ENCODE results near the gene CHMP1B.
"Not testable (repeated sequence)": the region's sequence is repeated elsewhere in the genome, so short reads cannot be mapped to it uniquely, and the experiment has no call there.

The CHMP1B gene

DNA sequence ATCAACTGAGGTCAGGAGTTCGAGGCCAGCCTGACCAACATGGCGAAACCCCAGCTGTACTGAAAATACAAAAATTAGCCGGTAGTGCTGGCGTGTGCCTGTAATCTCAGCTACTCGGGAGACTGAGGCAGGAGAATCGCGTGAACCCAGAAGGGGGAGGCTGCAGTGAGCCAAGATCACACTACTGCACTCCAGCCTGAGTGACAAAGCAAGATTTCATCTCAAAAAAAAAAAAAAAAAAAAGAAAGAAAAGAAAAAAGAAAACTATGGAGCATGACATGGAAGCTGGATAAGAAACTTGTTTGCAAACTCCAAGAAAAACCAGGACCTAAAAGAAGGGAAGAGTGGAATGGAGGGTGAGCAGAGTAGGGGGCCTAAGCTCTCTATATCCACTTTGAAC lies 1.9 kb upstream of the CHMP1B start:
- H3K4me3 ChIP-seq (ENCODE audit: low read depth, low read length) = no peak overlapping the region

DNA sequence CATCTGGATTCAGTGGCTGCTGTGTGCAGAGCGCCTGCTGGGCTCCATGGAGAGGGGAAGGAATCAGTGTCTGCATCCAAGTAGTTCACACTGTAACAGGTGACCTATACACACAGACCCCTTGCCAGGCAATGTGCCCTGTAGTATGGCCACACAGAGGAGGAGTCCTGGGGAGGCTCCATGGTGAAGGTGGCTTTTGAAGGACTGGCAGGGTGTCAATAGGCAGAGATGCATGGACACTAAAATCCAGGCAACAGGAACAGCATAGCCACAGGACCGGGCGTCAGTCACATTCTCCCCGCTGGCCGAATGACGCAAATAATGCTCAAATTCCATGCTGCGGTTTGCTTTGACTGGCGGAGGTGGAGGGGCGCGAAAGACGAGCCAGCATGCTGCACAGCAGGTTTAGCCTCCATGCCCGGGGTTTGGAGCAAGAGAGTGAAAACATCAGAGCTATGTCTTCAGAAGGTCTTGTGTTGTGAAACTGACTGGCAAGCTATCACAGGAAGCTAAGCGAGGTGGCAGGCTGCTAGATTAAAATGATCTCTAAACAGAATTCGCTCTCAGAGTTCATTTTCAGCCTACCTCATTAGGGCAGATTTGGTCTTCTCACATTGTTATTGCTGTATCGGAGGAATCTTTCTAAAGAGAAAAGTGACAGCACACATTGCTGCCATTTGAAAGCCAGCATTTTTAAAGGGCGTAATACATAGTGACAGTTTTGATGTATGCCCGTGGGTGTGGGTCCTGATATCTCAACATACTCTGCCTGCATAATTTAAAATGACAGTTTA lies 1.2 kb upstream of the CHMP1B start:
- DNase-seq (ENCODE audit: low read depth) = no peak
- peak overlapping the region; percentile 100 for H3K4me3 ChIP-seq (ENCODE audit: low read depth, low read length)
- TF ChIP-seq, protein P1, sequence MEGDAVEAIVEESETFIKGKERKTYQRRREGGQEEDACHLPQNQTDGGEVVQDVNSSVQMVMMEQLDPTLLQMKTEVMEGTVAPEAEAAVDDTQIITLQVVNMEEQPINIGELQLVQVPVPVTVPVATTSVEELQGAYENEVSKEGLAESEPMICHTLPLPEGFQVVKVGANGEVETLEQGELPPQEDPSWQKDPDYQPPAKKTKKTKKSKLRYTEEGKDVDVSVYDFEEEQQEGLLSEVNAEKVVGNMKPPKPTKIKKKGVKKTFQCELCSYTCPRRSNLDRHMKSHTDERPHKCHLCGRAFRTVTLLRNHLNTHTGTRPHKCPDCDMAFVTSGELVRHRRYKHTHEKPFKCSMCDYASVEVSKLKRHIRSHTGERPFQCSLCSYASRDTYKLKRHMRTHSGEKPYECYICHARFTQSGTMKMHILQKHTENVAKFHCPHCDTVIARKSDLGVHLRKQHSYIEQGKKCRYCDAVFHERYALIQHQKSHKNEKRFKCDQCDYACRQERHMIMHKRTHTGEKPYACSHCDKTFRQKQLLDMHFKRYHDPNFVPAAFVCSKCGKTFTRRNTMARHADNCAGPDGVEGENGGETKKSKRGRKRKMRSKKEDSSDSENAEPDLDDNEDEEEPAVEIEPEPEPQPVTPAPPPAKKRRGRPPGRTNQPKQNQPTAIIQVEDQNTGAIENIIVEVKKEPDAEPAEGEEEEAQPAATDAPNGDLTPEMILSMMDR (IDR thresholded peaks at IDR 0.05; ENCODE audit: control insufficient read depth, extremely low read depth, insufficient read depth) = no peak

More for the DNA sequence above, 1.9 kb upstream of the CHMP1B start:
- DNase-seq (ENCODE audit: low read depth) = no peak
- TF ChIP-seq, protein P1 (IDR thresholded peaks at IDR 0.05; ENCODE audit: control insufficient read depth, extremely low read depth, insufficient read depth) = no peak

- TF ChIP-seq, protein P1 (IDR thresholded peaks at IDR 0.05; ENCODE audit: control insufficient read depth, extremely low read depth, insufficient read depth) = no peak
- H3K4me3 ChIP-seq (ENCODE audit: low read depth, low read length) = peak overlapping the region; percentile 100
- no peak for DNase-seq (ENCODE audit: low read depth)
Measured at GRCh38 chr18:11850821-11851145, 430 bp upstream of the CHMP1B start.

DNA sequence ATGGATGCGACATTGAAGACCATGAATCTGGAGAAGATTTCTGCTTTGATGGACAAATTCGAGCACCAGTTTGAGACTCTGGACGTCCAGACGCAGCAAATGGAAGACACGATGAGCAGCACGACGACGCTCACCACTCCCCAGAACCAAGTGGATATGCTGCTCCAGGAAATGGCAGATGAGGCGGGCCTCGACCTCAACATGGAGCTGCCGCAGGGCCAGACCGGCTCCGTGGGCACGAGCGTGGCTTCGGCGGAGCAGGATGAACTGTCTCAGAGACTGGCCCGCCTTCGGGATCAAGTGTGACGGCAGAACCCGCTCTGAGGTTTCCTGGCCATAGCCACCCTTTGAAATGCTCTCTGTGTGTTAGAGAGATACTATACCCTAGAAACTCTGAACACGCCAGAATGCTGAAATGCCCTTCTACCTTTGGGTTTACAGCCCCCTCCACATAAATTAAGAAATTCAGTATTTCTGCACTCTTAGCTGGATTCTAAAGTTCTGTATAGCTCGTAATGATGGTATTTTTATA lies 659 bp downstream of the CHMP1B start:
- TF ChIP-seq, protein P1 (IDR thresholded peaks at IDR 0.05; ENCODE audit: control insufficient read depth, extremely low read depth, insufficient read depth) = no peak
- peak overlapping the region; percentile 100 for H3K4me3 ChIP-seq (ENCODE audit: low read depth, low read length)
- DNase-seq (ENCODE audit: low read depth) = no peak

DNA sequence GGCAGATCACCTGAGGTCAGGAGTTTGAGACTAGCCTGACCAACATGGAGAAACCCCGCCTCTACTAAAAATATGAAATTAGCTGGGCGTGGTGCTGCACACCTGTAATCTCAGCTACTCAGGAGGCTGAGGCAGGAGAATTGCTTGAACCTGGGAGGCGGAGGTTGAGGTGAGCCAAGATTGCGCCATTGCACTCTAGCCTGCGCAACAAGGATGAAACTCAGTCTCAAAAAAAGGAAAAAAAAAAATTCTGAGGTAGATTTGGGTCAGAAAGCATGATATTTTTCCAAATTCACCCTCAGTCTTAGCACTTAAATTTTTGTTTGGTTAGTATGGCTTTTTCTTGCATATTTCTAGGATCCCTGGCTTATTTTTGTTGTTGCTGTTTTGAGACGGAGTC lies 3.3 kb downstream of the CHMP1B start:
- H3K4me3 ChIP-seq (ENCODE audit: low read depth, low read length); DNase-seq (ENCODE audit: low read depth): not testable (repeated sequence)

- TF ChIP-seq, protein P1 (IDR thresholded peaks at IDR 0.05; ENCODE audit: control insufficient read depth, extremely low read depth, insufficient read depth) = no peak
- H3K4me3 ChIP-seq (ENCODE audit: low read depth, low read length) = no peak overlapping the region
- DNase-seq (ENCODE audit: low read depth) = no peak
Measured at GRCh38 chr18:11857177-11857887, 6.1 kb downstream of the CHMP1B start.

- DNase-seq (ENCODE audit: low read depth) = no peak
- H3K4me3 ChIP-seq (ENCODE audit: low read depth, low read length) = no peak overlapping the region
- TF ChIP-seq, protein P1 (IDR thresholded peaks at IDR 0.05; ENCODE audit: control insufficient read depth, extremely low read depth, insufficient read depth) = no peak
Measured at GRCh38 chr18:11859282-11859830, 8.1 kb downstream of the CHMP1B start.
